GM19452 (cell line): ENCODE measurements around the gene SLC6A17.
A peak's percentile ranks its signal among the peaks of the same experiment; 100 is the strongest.

ENCODE experiments used
- ATAC-seq: cut with Tn5 transposase; IDR thresholded peaks from one replicate; pipeline ENCODE4 v1.9.1; 2021; ENCODE audit not compliant: unreplicated experiment

SLC6A17 gene

GRCh38 chr1:110237386-110238152 is 87.3 kb downstream of the SLC6A17 start:
- no peak for ATAC-seq

DNA sequence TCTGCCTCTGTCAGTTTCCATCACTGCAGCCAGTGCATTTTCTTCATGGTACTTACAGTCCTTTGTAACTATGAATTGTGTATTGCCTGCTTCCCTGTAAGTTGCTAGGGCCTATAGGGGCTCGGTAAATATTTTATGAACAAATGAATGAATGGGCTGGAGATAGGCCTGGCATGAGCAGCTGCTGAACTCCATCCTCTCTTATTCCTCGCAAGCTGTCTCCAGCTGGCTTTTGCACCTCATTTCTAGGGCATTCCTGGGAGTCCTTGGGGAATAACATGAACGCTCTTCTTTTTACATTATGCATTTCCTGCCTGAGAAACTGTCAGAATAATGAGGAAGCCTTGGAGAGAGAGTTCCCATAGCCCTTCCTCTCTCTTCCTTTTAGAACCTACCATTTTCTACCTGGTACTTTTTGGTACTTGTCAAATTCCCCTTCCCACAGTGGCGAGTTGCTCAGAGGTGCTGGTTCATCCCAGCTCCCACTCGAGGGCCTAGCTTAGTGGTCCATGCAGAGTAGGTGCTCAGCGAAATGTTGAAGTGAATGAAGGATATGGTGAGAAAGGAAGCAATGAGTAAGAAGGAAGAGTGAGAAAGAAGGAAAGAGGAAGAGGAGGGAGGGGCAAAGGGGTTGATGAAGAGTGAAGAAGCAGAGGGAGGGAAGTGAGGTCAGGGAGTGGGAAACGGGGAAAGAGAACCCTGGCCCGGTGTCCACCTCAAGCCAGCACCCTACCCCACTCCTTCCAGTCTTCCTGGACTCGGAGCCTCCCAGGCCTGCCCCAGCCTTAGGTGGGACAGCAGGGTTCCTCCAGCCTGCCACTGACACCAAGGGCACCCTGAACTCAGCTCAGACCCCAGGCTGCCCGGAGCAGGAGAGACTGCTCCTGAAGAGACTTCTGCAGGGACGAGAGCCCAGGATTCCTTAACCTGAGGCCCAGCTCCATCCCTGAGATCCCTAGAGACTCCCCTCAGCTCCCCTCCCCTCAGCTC is 89.4 kb downstream of the SLC6A17 start:
- ATAC-seq: no peak

GRCh38 chr1:110240476-110241210 is 90.3 kb downstream of the SLC6A17 start:
- ATAC-seq: no peak

DNA sequence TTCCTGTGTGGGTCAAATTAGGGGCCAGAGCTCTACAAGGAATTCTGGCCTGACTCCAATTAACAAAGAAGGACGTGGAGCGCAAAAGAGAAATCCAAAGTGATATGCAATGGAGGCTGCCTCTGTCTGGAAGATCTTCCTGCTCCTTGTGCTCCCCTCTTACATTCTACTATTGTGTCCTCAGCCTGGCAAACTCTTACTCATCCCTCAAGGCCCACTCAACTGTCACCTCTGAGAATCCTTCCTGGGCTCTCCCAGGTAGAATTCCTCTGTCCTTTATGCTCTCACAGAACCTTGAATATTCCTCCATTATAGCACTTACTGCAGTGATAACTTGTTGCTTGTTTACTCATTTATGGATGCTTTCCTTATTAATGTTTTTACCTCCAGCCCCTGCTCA is 91.2 kb downstream of the SLC6A17 start:
- ATAC-seq: no peak

- no peak for ATAC-seq
Observed at GRCh38 chr1:110242062-110242461, 91.8 kb downstream of the SLC6A17 start.

- ATAC-seq: no peak
Observed at GRCh38 chr1:110242731-110243130, 92.4 kb downstream of the SLC6A17 start.

- ATAC-seq: no peak
Observed at GRCh38 chr1:110243146-110243545, 92.9 kb downstream of the SLC6A17 start.

DNA sequence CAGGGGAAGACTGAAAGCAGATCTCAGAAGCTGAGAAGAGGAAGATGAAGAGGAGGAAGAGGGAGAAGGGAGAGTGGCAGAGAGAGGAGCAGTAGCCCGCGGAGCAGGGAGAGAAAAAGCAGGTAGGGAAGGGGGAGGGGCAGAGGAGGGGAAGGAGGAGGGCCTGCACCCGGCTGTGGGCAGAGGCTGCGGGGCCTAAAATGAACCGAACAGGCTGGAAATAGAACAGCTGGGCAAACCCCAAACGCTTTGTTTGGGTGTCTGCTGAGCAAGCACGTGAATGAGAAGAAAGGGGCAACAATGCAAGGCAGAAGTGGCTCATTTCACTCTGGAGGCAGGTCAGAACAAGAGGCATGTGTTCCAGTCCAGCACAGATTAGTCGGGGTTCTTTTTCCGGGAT is 93.3 kb downstream of the SLC6A17 start:
- peak; percentile 61 for ATAC-seq

DNA sequence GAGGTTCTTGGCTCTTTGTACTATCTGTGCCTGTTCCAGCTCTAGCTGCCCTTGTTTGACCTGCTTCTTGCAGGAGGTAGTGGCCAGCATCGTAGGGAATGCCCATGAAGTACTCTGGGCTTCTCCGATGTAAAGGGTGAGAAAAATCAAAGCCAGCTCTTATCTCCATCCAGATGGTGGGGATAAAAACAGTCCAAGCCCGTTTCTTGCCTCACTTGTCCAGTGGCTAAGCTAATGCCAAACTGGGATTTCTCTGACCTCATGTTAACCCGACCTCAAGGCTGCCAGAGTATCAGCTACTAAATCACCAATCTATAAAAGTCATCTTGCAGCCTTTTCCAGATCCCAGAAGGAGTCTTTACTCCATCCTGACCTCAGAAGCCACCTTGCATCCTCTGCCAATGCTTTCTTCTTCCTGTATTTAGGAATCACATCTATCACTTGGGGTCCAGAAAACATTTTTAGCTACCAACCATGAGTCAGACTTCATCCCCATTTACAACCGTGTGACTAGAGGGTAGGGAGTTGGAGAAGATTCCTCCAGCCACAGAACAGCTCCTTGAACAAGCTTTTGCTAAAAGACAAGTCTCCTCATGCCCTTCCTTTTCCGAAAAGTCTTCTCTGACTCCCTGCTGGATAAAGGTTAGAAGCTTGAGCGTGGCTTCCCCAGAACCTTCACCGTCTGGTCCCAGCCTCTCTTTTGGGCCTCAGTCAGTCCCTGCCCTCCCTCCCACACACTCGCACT is 95.8 kb downstream of the SLC6A17 start:
- no peak for ATAC-seq

DNA sequence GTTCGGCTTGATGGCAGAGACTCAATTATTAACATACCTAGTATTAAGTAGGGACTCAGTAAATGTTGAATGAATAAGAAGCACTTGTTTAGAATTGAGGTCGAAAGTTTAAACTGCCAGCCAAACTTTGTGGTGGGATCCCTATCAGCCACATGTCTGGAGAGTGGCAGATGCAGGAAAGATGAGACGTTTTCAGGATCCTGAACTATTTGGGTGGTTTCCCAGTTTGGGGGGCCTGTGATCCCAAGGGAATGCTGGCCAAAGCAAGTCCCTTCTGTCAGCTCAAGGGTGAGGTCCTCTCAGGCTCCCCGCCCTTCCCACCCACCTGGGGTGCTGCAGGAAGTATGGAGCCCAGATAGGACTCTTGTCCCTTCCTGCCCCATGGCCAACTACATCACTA is 98.5 kb downstream of the SLC6A17 start:
- no peak for ATAC-seq

- ATAC-seq: no peak
Observed at GRCh38 chr1:110249256-110249655, 99.0 kb downstream of the SLC6A17 start.

GRCh38 chr1:110250008-110250407 is 99.7 kb downstream of the SLC6A17 start:
- no peak for ATAC-seq

DNA sequence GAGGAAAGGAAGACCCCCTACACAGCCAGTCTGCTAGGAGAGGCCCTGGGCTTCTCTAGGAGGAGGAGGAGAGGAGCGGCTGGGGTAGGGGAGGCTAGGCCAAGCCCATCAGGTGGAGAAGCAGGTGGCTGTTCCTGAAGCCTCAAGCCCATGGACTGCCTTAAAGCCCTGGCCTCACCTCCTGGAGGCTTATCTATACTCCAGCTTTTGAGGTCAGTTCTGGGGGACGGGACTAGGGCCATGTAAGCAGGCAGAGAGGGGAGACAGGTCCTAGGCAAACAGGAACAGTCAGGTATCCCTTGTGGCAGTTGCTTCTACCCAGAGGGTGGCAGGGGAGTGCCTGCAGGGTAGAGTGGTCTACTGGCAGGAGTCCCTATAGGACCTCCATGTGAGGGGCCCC is 100.5 kb downstream of the SLC6A17 start:
- ATAC-seq: no peak
